Measurements from ENCODE around the gene PNMA6F. TPM values are rescaled to one million over a fixed set of nuclear protein-coding genes. Genes with fewer than 3 reads are reported as not detected.
"Not testable (repeated sequence)": the region's sequence is repeated elsewhere in the genome, so short reads cannot be mapped to it uniquely, and the experiment has no call there.

Gene PNMA6F
- total RNA-seq, 1 donor from 2014 or later = not detected

DNA sequence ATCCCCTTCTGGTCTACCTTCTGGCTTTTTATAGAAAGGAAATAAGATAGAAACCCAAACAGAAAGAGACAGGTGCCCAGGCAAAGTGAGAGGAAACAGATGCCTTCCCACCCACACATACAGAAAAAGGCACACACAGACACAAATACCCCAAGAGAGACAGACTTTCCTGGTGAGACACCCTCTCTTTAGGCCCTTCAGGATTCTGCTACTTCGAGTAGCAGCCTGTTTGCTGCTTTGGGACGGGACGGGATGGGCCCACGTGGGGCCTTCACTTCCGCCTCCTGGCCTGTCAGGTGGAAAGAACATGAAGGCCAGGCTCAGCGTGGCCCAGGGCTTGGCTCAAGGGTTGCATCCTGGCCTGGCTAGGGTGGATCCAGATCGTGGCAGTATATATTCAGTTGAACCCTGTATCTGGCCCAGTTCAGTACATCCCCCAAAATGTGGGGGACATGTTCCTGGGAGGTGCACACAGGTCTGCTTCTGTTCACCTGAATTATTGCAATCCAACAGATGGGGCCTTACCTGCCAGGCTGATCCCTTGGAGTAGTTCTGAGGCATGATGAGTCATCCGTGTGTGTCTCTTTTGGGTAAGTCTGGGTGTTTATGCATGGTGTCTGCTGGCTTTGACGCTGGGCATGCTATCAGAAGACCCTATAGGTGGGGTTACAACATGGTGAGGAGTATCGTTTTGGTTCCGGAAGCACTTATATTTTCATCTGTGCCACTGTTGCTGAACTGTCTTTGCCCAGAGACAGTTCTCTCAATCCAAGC, 14.7 kb upstream of the PNMA6F start:
- no peak for DNase-seq (ENCODE audit: low read depth)
- TF ChIP-seq, protein P1, sequence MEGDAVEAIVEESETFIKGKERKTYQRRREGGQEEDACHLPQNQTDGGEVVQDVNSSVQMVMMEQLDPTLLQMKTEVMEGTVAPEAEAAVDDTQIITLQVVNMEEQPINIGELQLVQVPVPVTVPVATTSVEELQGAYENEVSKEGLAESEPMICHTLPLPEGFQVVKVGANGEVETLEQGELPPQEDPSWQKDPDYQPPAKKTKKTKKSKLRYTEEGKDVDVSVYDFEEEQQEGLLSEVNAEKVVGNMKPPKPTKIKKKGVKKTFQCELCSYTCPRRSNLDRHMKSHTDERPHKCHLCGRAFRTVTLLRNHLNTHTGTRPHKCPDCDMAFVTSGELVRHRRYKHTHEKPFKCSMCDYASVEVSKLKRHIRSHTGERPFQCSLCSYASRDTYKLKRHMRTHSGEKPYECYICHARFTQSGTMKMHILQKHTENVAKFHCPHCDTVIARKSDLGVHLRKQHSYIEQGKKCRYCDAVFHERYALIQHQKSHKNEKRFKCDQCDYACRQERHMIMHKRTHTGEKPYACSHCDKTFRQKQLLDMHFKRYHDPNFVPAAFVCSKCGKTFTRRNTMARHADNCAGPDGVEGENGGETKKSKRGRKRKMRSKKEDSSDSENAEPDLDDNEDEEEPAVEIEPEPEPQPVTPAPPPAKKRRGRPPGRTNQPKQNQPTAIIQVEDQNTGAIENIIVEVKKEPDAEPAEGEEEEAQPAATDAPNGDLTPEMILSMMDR (conservative IDR thresholded peaks at IDR 0.05; ENCODE audit: low read depth, low read length) = no peak
- no peak overlapping the region for H3K4me3 ChIP-seq (ENCODE audit: low read depth, low read length)

DNA sequence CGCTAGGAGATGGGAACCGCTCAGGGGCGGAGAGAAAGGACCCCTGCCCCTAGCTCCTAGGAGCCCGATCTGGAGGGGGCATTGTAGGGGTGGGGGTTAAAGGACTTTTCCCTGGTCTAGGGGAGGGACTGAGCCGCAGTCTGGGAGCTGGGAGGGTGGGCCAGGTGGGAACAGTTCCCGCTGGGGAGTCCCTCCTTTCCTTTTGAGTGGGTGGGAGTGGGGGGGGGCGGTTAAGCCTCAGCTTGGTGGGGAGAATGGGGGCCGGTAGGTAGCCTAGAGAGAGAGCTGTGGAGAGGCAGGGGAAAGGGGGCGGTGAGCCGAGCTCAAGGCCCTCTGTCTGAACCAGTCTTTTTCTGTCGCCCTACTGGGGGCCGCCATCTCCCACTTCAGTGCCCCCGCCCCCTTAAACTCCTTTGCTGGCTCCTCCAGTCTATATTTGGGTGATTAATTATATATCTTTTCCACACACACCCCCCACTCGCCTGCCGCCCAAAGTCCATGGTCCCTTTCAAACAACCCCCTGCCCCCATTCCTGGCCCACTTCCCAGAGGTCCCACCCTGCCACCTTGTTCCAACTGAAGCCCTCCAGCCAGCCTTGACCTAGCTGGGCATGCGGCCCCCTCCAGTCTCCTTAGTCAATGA, 13.2 kb upstream of the PNMA6F start:
- DNase-seq (ENCODE audit: low read depth) = no peak
- peak overlapping the region; percentile 66 for H3K4me3 ChIP-seq (ENCODE audit: low read depth, low read length)
- TF ChIP-seq, protein P1 (conservative IDR thresholded peaks at IDR 0.05; ENCODE audit: low read depth, low read length) = no peak

DNA sequence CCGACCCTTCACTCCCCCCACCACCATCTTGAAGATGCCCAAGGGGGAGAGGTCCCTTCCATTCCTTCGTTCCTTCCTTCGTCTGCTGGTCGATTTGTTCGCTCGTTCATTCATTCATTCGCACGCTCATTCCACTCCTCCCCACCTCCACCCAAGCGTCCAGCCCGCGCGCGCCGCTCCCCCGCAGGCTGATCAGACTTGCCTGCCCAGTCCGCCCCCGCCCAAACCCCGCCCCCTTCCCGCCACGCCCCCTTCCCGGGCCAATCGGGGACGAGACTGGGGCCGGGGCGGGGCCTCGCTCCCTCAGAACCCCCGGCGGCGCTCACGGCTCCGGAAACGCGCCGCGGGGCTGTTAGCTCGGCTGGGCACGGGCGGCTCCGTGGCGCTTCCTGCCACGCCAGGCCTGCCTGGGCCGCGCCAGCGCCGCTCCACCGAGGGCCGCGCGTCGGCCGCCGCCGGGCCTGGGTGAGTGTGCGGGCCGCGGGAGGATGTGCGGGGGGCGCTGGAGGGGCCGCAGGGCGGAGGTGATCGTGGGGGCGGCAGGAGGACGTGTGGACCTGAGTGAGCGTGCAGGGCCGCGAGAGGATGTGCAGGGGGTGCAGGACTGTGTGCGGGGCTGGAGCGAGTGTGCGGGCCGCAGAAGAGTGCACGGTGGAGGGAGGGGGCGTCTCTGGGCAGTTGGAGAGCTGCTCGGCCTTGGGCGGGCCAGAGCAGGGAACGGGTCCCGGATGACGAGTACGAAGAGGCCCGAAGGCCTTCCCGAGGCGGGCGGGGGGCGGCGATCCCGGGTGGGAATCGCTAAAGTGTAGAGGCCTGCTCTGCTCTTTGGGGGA, 12.5 kb upstream of the PNMA6F start, which contains the start of gene ZNF275:
TSS of gene ZNF275 (plus strand) at position 333 of the 833 bp plus-strand sequence. CDS start 2,527 bp downstream, outside the sequence.
- peak within 1 kb of the TSS; percentile 66 for H3K4me3 ChIP-seq (ENCODE audit: low read depth, low read length)
- no peak for DNase-seq (ENCODE audit: low read depth)
- TF ChIP-seq, protein P1 (conservative IDR thresholded peaks at IDR 0.05; ENCODE audit: low read depth, low read length) = no peak

DNA sequence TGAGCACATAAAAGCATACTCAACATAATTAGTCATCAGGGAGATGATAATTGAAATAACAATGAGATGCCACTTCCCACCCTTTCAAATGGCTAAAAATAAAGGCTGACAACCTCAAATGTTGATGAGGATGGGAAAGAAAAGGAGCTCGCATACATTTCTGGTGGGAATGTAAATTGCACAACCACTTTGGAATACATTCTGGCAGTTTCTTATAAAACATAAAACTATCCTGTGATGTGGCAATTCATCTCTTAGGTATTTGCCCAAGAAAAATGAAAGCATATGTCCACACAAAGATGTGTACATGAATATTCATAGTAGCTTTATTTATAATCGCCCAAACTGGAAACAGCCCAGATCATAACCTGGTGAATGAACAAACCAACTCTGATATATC, 11.7 kb upstream of the PNMA6F start:
- no peak overlapping the region for H3K4me3 ChIP-seq (ENCODE audit: low read depth, low read length)
- DNase-seq (ENCODE audit: low read depth) = no peak
- TF ChIP-seq, protein P1 (conservative IDR thresholded peaks at IDR 0.05; ENCODE audit: low read depth, low read length) = no peak

DNA sequence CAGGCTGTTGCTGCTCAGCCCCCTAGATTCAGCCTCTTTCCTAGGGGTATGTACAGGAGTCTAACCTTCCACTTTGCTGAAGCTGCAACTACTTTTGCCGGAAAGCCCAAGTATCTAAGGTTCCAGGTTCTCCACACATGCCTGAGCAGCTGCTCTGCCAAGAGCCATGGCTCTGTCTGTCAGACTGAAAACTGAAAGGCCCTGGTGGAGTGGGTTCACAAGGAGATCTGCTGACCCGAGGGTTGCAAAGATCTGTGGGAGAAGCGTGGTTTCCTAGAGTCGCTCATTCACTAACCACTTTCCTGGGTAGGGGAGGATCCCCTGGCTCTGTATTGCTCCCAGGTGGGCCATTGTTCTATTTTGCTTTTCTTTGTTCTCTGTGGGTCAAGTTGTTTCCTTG, 6.0 kb upstream of the PNMA6F start:
- DNase-seq (ENCODE audit: low read depth) = no peak
- no peak overlapping the region for H3K4me3 ChIP-seq (ENCODE audit: low read depth, low read length)
- TF ChIP-seq, protein P1 (conservative IDR thresholded peaks at IDR 0.05; ENCODE audit: low read depth, low read length) = no peak

DNA sequence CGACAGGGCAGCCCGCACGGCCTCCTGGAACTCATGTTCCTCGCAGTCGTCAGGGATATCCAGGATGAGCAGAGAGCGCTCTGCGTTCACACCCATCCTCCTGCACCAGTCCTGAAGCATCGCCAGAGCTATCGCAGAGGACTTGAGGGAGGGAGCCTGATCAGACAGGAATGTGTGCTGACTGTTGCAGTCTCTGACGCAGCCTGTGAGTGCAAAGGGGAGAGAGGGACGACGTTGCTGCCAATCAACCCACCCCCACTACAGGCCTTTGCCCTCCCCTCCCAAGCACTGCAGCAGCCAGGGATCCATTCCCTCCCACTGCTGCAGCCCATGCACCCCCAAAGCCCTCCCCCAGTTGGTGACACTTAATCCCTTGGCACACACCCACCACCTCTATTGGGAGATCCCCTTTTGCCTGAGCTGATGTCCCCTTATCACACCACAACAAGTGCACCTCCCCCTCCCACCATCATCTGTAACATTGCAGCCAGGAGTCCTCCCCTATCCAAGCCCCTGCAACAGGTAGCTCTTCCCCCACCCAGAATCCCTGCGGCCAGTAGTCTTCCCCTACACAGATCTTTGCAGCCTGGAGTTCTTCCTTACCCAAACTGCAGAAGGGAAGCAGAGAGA, 897 bp downstream of the PNMA6F start:
- TF ChIP-seq, protein P1 (conservative IDR thresholded peaks at IDR 0.05; ENCODE audit: low read depth, low read length) = no peak
- no peak overlapping the region for H3K4me3 ChIP-seq (ENCODE audit: low read depth, low read length)
- DNase-seq (ENCODE audit: low read depth) = no peak

DNA sequence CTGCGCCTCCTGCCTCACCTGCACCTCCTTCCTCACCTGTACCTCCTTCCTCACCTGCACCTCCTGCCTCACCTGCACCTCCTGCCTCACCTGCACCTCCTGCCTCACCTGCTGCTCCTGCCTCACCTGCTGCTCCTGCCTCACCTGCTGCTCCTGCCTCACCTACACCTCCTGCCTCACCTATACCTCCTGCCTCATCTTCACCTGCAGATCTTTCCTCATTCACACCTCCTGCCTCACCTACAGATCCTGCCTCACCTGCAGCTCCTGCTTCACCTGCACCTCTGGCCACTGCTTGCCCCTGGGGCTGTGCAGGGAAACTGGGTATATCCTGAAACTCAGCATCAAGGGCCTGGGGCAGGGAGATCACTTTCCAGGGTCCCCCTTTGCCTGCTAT, 1.5 kb downstream of the PNMA6F start:
- DNase-seq (ENCODE audit: low read depth); H3K4me3 ChIP-seq (ENCODE audit: low read depth, low read length): not testable (repeated sequence)

Measured in epithelial cell of proximal tubule (primary cell).